ENCODE measurements around the gene PEX3.

- TF ChIP-seq CTCF (IDR thresholded peaks at IDR 0.05) (peak; percentile 76), CREB1 (CRISPR knock-in tag; IDR thresholded peaks at IDR 0.05) (no peak), TCF7 (CRISPR knock-in tag; IDR thresholded peaks at IDR 0.05; ENCODE audit: low read depth) (no peak), SP1 (CRISPR knock-in tag; conservative IDR thresholded peaks at IDR 0.05) (no peak), ZNF425 (CRISPR knock-in tag; conservative IDR thresholded peaks at IDR 0.05) (no peak), ZNF232 (CRISPR knock-in tag; IDR thresholded peaks at IDR 0.05) (no peak)
- TF ChIP-seq, protein P1, sequence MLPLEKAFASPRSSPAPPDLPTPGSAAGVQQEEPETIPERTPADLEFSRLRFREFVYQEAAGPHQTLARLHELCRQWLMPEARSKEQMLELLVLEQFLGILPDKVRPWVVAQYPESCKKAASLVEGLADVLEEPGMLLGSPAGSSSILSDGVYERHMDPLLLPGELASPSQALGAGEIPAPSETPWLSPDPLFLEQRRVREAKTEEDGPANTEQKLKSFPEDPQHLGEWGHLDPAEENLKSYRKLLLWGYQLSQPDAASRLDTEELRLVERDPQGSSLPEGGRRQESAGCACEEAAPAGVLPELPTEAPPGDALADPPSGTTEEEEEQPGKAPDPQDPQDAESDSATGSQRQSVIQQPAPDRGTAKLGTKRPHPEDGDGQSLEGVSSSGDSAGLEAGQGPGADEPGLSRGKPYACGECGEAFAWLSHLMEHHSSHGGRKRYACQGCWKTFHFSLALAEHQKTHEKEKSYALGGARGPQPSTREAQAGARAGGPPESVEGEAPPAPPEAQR (CRISPR knock-in tag; IDR thresholded peaks at IDR 0.05) = no peak
Measured at GRCh38 chr6:143427109-143427817, 23.3 kb upstream of the PEX3 start.

Data from WTC11 (cell line).